ENCODE data around the gene WSB2. TPM values are rescaled to one million over a fixed set of nuclear protein-coding genes. Genes with fewer than 3 reads are reported as not detected.

WSB2 gene
- total RNA-seq, 2 donors from 2014 or later = 60.7 to 61.7 TPM

GRCh38 chr12:118046430-118046829 lies 14.5 kb downstream of the WSB2 start:
- Histone ChIP-seq H3K27ac (ENCODE audit: low read depth, low read length) (no peak overlapping the region), H3K4me3 (ENCODE audit: low read length) (no peak overlapping the region), H3K36me3 (ENCODE audit: control insufficient read depth, insufficient read depth, low read length) (peaks cover 89% of the 10 kb centered on the region), H3K27me3 (ENCODE audit: control insufficient read depth, insufficient read depth, low read length, poor library complexity, severe bottlenecking) (no peaks in the 10 kb centered on the region), H3K9ac (ENCODE audit: extremely low read depth, low read length, poor library complexity, severe bottlenecking) (no peak overlapping the region), H3K4me1 (ENCODE audit: control insufficient read depth, insufficient read depth, low read length) (no peaks in the 10 kb centered on the region), H3K9me3 (ENCODE audit: control insufficient read depth, low read length) (no peaks in the 10 kb centered on the region)
- WGBS, 2 experiments (ENCODE audit: insufficient coverage in 1 of 2, insufficient read length in 1 of 2) = 96 to 100% methylated on average over 3 to 4 of the region's 4 CpGs
- H3K27me3 Mint-ChIP-seq (ENCODE audit: insufficient read depth) = no peaks in the 10 kb centered on the region
- DNase-seq = no peak
- peaks cover 4% of the 10 kb centered on the region for H3K9me3 Mint-ChIP-seq
- peaks cover 7% of the 10 kb centered on the region for H3K4me1 Mint-ChIP-seq
- no peak for TF ChIP-seq CTCF (conservative IDR thresholded peaks at IDR 0.05)
- H3K36me3 Mint-ChIP-seq (ENCODE audit: low read depth) = peaks cover 86% of the 10 kb centered on the region
- no peak overlapping the region for H3K4me3 Mint-ChIP-seq
- no peak overlapping the region for H3K27ac Mint-ChIP-seq

- no peaks in the 10 kb centered on the region for H3K27me3 Mint-ChIP-seq (ENCODE audit: insufficient read depth)
- Histone ChIP-seq H3K36me3 (ENCODE audit: control insufficient read depth, insufficient read depth, low read length) (peaks cover 84% of the 10 kb centered on the region), H3K9me3 (ENCODE audit: control insufficient read depth, low read length) (no peaks in the 10 kb centered on the region), H3K27me3 (ENCODE audit: control insufficient read depth, insufficient read depth, low read length, poor library complexity, severe bottlenecking) (no peaks in the 10 kb centered on the region), H3K4me1 (ENCODE audit: control insufficient read depth, insufficient read depth, low read length) (no peaks in the 10 kb centered on the region), H3K9ac (ENCODE audit: extremely low read depth, low read length, poor library complexity, severe bottlenecking) (no peak overlapping the region), H3K27ac (ENCODE audit: low read depth, low read length) (no peak overlapping the region), H3K4me3 (ENCODE audit: low read length) (no peak overlapping the region)
- TF ChIP-seq CTCF (conservative IDR thresholded peaks at IDR 0.05) = no peak
- H3K4me1 Mint-ChIP-seq = peaks cover 7% of the 10 kb centered on the region
- WGBS, 2 experiments (ENCODE audit: insufficient coverage in 1 of 2, insufficient read length in 1 of 2) = 99 to 100% methylated on average over 4 to 6 of the region's 8 CpGs
- peaks cover 79% of the 10 kb centered on the region for H3K36me3 Mint-ChIP-seq (ENCODE audit: low read depth)
- no peak overlapping the region for H3K4me3 Mint-ChIP-seq
- peaks cover 4% of the 10 kb centered on the region for H3K9me3 Mint-ChIP-seq
- no peak for DNase-seq
- peak overlapping the region; percentile 74 for H3K27ac Mint-ChIP-seq
Measured at GRCh38 chr12:118044577-118044976, 16.4 kb downstream of the WSB2 start.

DNA sequence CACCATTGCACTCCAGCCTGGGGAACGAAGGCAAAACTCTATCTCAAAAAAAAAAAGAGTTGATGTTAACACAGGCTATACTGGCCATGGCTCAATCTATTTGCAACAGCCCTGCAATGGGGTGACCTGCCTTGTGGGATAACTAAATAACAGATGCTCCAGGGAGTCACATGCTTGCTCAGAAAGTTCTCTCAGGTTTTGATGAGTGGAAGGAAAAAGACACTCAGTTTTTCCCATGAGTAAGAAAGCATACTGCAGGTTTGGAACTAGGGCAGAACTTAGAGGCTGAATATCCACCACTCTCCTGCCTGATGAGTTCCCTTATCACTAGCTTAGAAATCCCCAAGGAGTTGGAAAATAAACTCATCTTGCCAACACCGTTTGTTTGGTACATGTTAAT lies 16.9 kb downstream of the WSB2 start:
- no peak for TF ChIP-seq CTCF (conservative IDR thresholded peaks at IDR 0.05)
- Mint-ChIP-seq H3K36me3 (ENCODE audit: low read depth) (peaks cover 78% of the 10 kb centered on the region), H3K27ac (peak overlapping the region; percentile 74), H3K27me3 (ENCODE audit: insufficient read depth) (no peaks in the 10 kb centered on the region), H3K4me1 (peaks cover 10% of the 10 kb centered on the region), H3K9me3 (peaks cover 4% of the 10 kb centered on the region), H3K4me3 (no peak overlapping the region)
- peaks cover 83% of the 10 kb centered on the region for H3K36me3 ChIP-seq (ENCODE audit: control insufficient read depth, insufficient read depth, low read length)
- no peak for DNase-seq
- H3K4me1 ChIP-seq (ENCODE audit: control insufficient read depth, insufficient read depth, low read length) = peaks cover 3% of the 10 kb centered on the region
- no peak overlapping the region for H3K27ac ChIP-seq (ENCODE audit: low read depth, low read length)
- no peak overlapping the region for H3K4me3 ChIP-seq (ENCODE audit: low read length)
- H3K9me3 ChIP-seq (ENCODE audit: control insufficient read depth, low read length) = no peaks in the 10 kb centered on the region
- no peak overlapping the region for H3K9ac ChIP-seq (ENCODE audit: extremely low read depth, low read length, poor library complexity, severe bottlenecking)
- WGBS, 2 experiments (ENCODE audit: insufficient coverage in 1 of 2, insufficient read length in 1 of 2) = 91% methylated on average over 2 of the region's 2 CpGs; no CpG with 5 or more reads in 1 of the 2 experiments
- no peaks in the 10 kb centered on the region for H3K27me3 ChIP-seq (ENCODE audit: control insufficient read depth, insufficient read depth, low read length, poor library complexity, severe bottlenecking)
